Neural crest cell (in vitro differentiated cells): ENCODE results near the gene RASA3. TPM values are rescaled to one million over a fixed set of nuclear protein-coding genes. Genes with fewer than 3 reads are reported as not detected.
A peak's percentile ranks its signal among the peaks of the same experiment; 100 is the strongest.
"Not testable (repeated sequence)": the region's sequence is repeated elsewhere in the genome, so short reads cannot be mapped to it uniquely, and the experiment has no call there.

Experiments used
- DNase-seq: peaks from one replicate; pipeline ENCODE4 v3.0.0; 2021; ENCODE audit warnings: low read depth, mixed read lengths, low spot score
- H3K27ac Mint-ChIP-seq: one replicate; pipeline ENCODE4 v1.8.0; 2021; ENCODE audit warnings: mild to moderate bottlenecking, mixed read lengths; ENCODE audit not compliant: unreplicated experiment
- H3K27me3 Mint-ChIP-seq: 2 replicates; pipeline ENCODE4 v1.8.0; 2021; ENCODE audit warnings: low read depth, mild to moderate bottlenecking, mixed read lengths
- H3K36me3 Mint-ChIP-seq: 2 replicates; pipeline ENCODE4 v1.8.0; 2021; ENCODE audit warnings: low read depth, mild to moderate bottlenecking, mixed read lengths
- H3K4me1 Mint-ChIP-seq: 2 replicates; pipeline ENCODE4 v1.8.0; 2021; ENCODE audit warnings: mixed read lengths
- H3K4me3 Mint-ChIP-seq: one replicate; pipeline ENCODE4 v1.8.0; 2021; ENCODE audit warnings: mild to moderate bottlenecking, mixed read lengths
- H3K9me3 Mint-ChIP-seq: 2 replicates; pipeline ENCODE4 v1.8.0; 2021; ENCODE audit warnings: mixed read lengths
- total RNA-seq: library from RNA; stranded (reverse); gene quantifications from 2 replicates; pipeline ENCODE4 v1.2.1, GENCODE V29; 2021
- TF ChIP-seq, protein P1 (sequence below): fragments of 200-600 bp; sonication (generic); conservative IDR thresholded peaks from 2 replicates; pipeline ENCODE4 v1.5.0; 2021; ENCODE audit warnings: antibody characterized with exemption, mild to moderate bottlenecking

Gene RASA3
- total RNA-seq, 1 donor from 2014 or later, result 29.5 TPM

DNA sequence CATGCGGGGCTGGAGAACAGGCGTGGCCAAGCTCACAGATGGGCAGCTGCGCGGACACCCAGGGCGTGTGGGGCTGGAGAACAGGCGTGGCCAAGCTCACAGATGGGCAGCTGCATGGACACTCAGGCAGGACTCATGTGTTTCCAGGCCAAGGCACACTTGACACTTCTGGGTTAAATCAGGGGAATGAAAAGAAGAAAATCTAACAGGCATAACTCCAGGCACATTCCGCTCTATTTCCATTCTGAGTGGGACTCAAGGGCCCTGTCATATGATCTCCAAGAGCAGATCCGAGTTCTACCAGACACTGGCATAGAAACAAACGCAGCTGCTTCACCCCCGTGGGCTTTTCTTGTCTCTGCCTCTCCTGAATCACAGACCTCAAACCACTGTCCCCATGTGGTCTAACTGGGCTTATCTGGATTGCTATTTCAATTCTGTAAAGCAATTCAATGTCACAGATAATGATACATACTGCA, 141.2 kb downstream of the RASA3 start:
- peaks cover 32% of the 10 kb centered on the region for H3K36me3 Mint-ChIP-seq
- H3K9me3 Mint-ChIP-seq, result peaks cover 2% of the 10 kb centered on the region
- H3K27me3 Mint-ChIP-seq, result no peaks in the 10 kb centered on the region
- DNase-seq, result no peak
- no peak overlapping the region for H3K4me3 Mint-ChIP-seq
- TF ChIP-seq, protein P1, sequence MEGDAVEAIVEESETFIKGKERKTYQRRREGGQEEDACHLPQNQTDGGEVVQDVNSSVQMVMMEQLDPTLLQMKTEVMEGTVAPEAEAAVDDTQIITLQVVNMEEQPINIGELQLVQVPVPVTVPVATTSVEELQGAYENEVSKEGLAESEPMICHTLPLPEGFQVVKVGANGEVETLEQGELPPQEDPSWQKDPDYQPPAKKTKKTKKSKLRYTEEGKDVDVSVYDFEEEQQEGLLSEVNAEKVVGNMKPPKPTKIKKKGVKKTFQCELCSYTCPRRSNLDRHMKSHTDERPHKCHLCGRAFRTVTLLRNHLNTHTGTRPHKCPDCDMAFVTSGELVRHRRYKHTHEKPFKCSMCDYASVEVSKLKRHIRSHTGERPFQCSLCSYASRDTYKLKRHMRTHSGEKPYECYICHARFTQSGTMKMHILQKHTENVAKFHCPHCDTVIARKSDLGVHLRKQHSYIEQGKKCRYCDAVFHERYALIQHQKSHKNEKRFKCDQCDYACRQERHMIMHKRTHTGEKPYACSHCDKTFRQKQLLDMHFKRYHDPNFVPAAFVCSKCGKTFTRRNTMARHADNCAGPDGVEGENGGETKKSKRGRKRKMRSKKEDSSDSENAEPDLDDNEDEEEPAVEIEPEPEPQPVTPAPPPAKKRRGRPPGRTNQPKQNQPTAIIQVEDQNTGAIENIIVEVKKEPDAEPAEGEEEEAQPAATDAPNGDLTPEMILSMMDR, result no peak
- H3K27ac Mint-ChIP-seq, result no peak overlapping the region
- H3K4me1 Mint-ChIP-seq, result no peaks in the 10 kb centered on the region

DNA sequence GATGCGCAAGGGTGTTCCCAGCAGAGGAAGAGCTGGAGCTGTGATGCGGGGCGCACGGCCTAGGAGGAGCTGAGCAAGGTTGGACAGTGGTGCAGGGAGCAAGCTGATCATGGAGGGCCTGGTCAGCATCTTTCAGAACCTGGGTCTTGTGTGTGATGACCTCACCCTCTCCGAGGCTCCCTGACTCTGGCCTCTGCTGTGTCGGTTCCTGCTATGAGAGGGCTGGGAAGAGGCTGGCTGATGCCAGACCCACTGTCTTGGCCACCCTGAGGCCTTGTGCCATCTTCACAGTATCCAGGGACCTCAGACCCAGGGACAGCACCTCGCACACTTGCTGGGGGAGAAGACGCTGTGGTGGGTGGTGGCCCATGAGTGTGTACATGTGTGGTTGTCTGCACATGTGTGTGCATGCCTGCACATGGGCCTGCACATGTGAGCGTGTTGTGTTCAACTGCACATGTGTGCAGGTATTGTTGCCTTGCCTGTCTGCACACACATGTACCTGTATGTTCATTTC, 142.0 kb downstream of the RASA3 start:
- TF ChIP-seq, protein P1, result no peak
- no peak overlapping the region for H3K4me3 Mint-ChIP-seq
- H3K36me3 Mint-ChIP-seq, result peaks cover 32% of the 10 kb centered on the region
- H3K9me3 Mint-ChIP-seq, result peaks cover 2% of the 10 kb centered on the region
- H3K27ac Mint-ChIP-seq, result peak overlapping the region; percentile 57
- H3K4me1 Mint-ChIP-seq, result no peaks in the 10 kb centered on the region
- no peak for DNase-seq
- no peaks in the 10 kb centered on the region for H3K27me3 Mint-ChIP-seq

DNA sequence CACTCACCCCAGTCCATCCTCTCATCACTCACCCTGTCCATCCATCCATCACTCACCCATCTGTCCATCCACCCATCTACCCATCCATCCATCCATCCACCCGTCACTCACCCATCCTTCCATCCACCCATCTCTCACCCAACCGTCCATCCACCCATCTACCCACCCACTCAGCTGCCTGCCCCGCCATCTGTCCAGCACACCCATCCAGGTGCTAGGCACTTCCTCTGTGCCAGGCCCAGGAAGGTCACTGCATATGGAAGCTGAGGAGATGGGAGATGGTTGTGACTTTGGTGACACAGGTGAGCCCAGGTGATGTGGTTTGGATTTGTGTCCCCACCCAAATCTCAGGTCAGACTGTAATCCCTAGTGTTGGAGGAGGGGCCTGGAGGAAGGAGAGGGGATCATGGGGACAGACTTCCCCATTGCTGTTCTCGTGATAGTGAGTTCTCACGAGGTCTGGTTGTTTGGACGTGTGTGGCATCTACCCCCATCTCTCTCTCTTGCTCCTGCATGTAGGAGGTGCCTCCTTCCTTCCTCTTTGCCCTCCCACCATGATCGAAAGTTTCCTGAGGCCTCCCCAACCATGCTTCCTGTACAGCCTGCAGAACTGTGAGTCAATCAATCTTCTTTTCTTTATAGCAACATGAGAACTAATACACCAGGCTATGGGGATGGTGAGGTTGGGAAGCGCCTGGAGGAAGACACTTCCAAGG, 142.7 kb downstream of the RASA3 start:
- Mint-ChIP-seq H3K27ac (peak overlapping the region; percentile 57), H3K4me1 (no peaks in the 10 kb centered on the region), H3K4me3 (no peak overlapping the region), H3K9me3 (peaks cover 2% of the 10 kb centered on the region), H3K36me3 (peaks cover 32% of the 10 kb centered on the region), H3K27me3 (no peaks in the 10 kb centered on the region)
- TF ChIP-seq, protein P1, result no peak
- no peak for DNase-seq

DNA sequence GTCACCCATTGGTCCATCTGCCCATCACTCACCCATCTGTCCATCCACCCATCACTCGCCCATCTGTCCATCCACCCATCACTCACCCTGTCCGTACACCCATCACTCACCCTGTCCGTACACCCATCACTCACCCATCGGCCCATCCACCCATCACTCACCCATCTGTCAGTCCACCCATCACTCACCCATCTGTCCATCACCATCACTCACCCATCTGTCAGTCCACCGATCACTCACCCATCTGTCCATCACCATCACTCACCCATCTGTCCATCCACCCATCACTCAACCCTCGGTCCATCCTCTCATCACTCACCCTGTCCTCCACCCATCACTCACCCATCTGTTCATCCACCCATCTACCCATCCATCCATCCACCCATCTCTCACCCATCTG, 143.6 kb downstream of the RASA3 start:
- H3K27ac Mint-ChIP-seq, H3K4me1 Mint-ChIP-seq, H3K4me3 Mint-ChIP-seq, H3K27me3 Mint-ChIP-seq, H3K9me3 Mint-ChIP-seq, DNase-seq: not testable (repeated sequence)
- peaks cover 32% of the 10 kb centered on the region for H3K36me3 Mint-ChIP-seq

DNA sequence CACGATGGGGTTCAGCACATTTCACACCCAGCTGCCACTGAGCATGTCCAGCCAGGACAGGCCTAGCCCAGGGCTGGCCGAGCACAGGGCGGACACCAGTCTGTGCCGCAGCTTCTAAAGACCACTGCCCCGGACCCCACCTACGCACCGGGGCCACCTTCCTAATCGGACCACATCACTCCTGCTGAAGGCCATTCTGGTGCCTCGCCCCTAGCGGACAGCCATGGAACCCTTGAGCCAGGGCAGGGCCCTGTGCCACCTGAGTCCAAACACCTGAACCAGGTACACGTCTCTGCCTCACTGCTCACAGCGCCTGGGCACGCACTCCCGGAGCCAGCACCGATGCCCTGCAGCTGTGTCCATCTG, 150.1 kb downstream of the RASA3 start:
- Mint-ChIP-seq H3K4me1 (no peaks in the 10 kb centered on the region), H3K36me3 (peaks cover 17% of the 10 kb centered on the region), H3K9me3 (no peaks in the 10 kb centered on the region), H3K27me3 (no peaks in the 10 kb centered on the region), H3K4me3 (no peak overlapping the region), H3K27ac (no peak overlapping the region)
- no peak for DNase-seq
- TF ChIP-seq, protein P1, result no peak

DNA sequence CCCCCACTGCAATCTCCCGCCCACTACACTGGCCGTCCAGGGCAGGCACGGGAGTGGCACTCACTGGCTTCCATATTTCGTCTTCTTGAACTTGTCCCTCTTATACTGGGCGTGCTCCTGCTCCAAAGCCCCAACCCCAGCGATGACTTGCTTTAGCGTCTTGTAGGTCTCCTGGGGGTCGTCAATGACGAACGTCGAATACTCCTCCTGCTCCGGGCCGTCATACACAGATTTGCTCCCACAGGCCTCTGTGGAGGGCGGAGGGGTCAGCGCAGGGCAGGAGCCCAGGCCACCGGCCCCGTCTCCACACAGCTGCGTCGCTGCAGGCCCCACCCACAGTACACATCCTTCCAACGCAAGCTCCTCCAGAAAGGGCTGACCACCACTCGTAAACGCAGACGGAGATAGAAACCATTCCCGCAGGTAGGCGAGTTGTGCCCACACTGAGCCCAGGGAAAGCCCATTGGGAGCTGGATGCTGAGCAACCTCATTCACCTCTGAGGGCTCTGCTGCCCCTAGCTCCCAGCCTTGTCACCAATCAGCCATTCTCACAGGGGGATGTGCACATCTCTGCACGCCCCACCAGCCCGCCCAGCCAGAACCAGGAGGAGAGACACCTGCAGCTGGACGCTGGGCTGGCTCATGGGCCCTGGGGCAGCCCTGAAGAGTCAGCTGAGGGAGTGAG, 150.7 kb downstream of the RASA3 start:
- no peak for DNase-seq
- peak overlapping the region; percentile 43 for H3K27ac Mint-ChIP-seq
- TF ChIP-seq, protein P1, result no peak
- no peak overlapping the region for H3K4me3 Mint-ChIP-seq
- H3K9me3 Mint-ChIP-seq, result no peaks in the 10 kb centered on the region
- H3K27me3 Mint-ChIP-seq, result no peaks in the 10 kb centered on the region
- no peaks in the 10 kb centered on the region for H3K4me1 Mint-ChIP-seq
- H3K36me3 Mint-ChIP-seq, result peaks cover 17% of the 10 kb centered on the region
